OCI-LY7 (cell line): ENCODE results near the gene SHISA4. TPM values are rescaled to one million over a fixed set of nuclear protein-coding genes. Genes with fewer than 3 reads are reported as not detected.

Experiments used
- BruUV-seq: library from RNA; stranded (reverse); fragments of 400-500 nt; replicated peaks from 2 replicates; lab custom pipeline; 2021; lab: Mats Ljungman, UMichigan
- CTCF ChIA-PET: fragments of 300-600 bp; sonication (Branson Sonifier 250); formaldehyde crosslinking; loops from one replicate; lab custom pipeline; 2022; ENCODE audit warnings: antibody characterized with exemption; ENCODE audit not compliant: unreplicated experiment; lab: Charles Lee
- POLR2A ChIA-PET: fragments of 300-600 bp; sonication (Branson Sonifier 250); formaldehyde crosslinking; loops from one replicate; lab custom pipeline; 2022; ENCODE audit warnings: antibody characterized with exemption; lab: Charles Lee
- DNase-seq: peaks from one replicate; pipeline ENCODE4 v3.0.0-alpha.2; 2015; ENCODE audit warnings: low spot score
- H2AFZ ChIP-seq: fragments of 200-600 bp; sonication (generic), shearing (Covaris generic); 2 replicates; pipeline ENCODE4 v1.6.1; 2014; ENCODE audit warnings: mild to moderate bottlenecking, antibody characterized with exemption, low read length, moderate library complexity
- H3K27ac ChIP-seq: fragments of 200-600 bp; sonication (generic); 2 replicates; pipeline ENCODE4 v1.5.1; 2014; ENCODE audit warnings: mixed run types, low read depth, mild to moderate bottlenecking, moderate library complexity, low read length, inconsistent platforms; ENCODE audit not compliant: poor library complexity, severe bottlenecking
- H3K36me3 ChIP-seq: fragments of 200-600 bp; sonication (generic); 2 replicates; pipeline ENCODE4 v1.6.1; 2014; ENCODE audit warnings: mild to moderate bottlenecking, antibody characterized with exemption, low read length, moderate library complexity, mixed read lengths; ENCODE audit not compliant: insufficient read depth
- H3K4me1 ChIP-seq: fragments of 200-600 bp; sonication (generic); 2 replicates; pipeline ENCODE4 v1.5.1; 2014; ENCODE audit warnings: mild to moderate bottlenecking, low read length; ENCODE audit not compliant: insufficient read depth, poor library complexity, severe bottlenecking
- H3K4me2 ChIP-seq: fragments of 200-600 bp; sonication (generic); 2 replicates; pipeline ENCODE4 v1.6.1; 2014; ENCODE audit warnings: mild to moderate bottlenecking, low read length
- H3K4me3 ChIP-seq: fragments of 200-600 bp; sonication (generic); 2 replicates; pipeline ENCODE4 v1.5.1; 2014; ENCODE audit warnings: mild to moderate bottlenecking, low read depth, low read length; ENCODE audit not compliant: poor library complexity, severe bottlenecking
- H3K79me2 ChIP-seq: fragments of 200-600 bp; sonication (generic); 2 replicates; pipeline ENCODE4 v1.6.1; 2016; ENCODE audit warnings: low read depth, mild to moderate bottlenecking, low read length, moderate library complexity, mixed read lengths; ENCODE audit not compliant: insufficient read depth
- H3K9me2 ChIP-seq: fragments of 200-600 bp; sonication (generic); 2 replicates; pipeline ENCODE4 v1.6.1; 2016; ENCODE audit warnings: mild to moderate bottlenecking, low read length, mixed read lengths; ENCODE audit not compliant: insufficient read depth
- H3K9me3 ChIP-seq: fragments of 200-600 bp; sonication (generic); 2 replicates; pipeline ENCODE4 v1.6.1; 2014; ENCODE audit warnings: mild to moderate bottlenecking, mixed run types, low read length, mixed read lengths
- H4K20me1 ChIP-seq: fragments of 200-600 bp; sonication (generic); 2 replicates; pipeline ENCODE4 v1.6.1; 2014; ENCODE audit warnings: mild to moderate bottlenecking, antibody characterized with exemption, low read length, moderate library complexity, mixed read lengths; ENCODE audit not compliant: insufficient read depth
- CTCF ChIP-seq: fragments of 200-600 bp; sonication (generic); conservative IDR thresholded peaks from 2 replicates; pipeline ENCODE4 v1.5.1; 2014; ENCODE audit warnings: mild to moderate bottlenecking, antibody characterized with exemption, low read length, moderate library complexity, mixed read lengths
- EZH2phosphoT487 ChIP-seq: fragments of 200-600 bp; sonication (generic); IDR thresholded peaks from 2 replicates; pipeline ENCODE4 v1.6.1; 2018; ENCODE audit warnings: low read depth, borderline replicate concordance, mild to moderate bottlenecking, mixed run types, antibody characterized with exemption, low read length, moderate library complexity, mixed read lengths
- intact Hi-C: fragments of 100-400 bp; cut with micrococcal nuclease; formaldehyde crosslinking; loops from one replicate; pipeline ENCODE4 v1.10.0; 2022; ENCODE audit not compliant: unreplicated experiment
- total RNA-seq, 2 experiments: library from RNA; depleted of rRNA in 1 of 2; stranded (reverse); fragments of >200 nt in 1 of 2; shearing (Covaris generic) in 1 of 2; gene quantifications; 2 replicates each; pipeline ENCODE4 v1.2.3, GENCODE V29; 2014 to 2022

SHISA4 gene
- total RNA-seq, 2 experiments from 2014 or later, result not detected

- intact Hi-C loops, result no loop called here
- Histone ChIP-seq H3K27ac (no peak overlapping the region), H3K4me2 (no peak overlapping the region), H3K9me3 (no peaks in the 10 kb centered on the region), H2AFZ (no peak overlapping the region), H3K79me2 (no peaks in the 10 kb centered on the region), H3K36me3 (no peaks in the 10 kb centered on the region), H3K4me1 (no peaks in the 10 kb centered on the region), H3K4me3 (no peak overlapping the region), H3K9me2 (no peaks in the 10 kb centered on the region), H4K20me1 (no peaks in the 10 kb centered on the region)
- CTCF ChIA-PET, result no interaction called here
- DNase-seq, result no peak
- no TSS peak for BruUV-seq
- POLR2A ChIA-PET, result interaction anchor here (0.6 to 1.1 kb wide), 3 partner anchors 9 to 728 kb away, joined by 3 read pairs; no protein-coding TSS in a partner anchor
- no peak for TF ChIP-seq EZH2phosphoT487
- TF ChIP-seq CTCF, result no peak
Observed at GRCh38 chr1:201902198-201902597, 13.5 kb downstream of the SHISA4 start.

GRCh38 chr1:201903135-201903534, 14.4 kb downstream of the SHISA4 start:
- no TSS peak for BruUV-seq
- CTCF ChIA-PET, result no interaction called here
- H3K27ac ChIP-seq, result no peak overlapping the region

More at GRCh38 chr1:201903135-201903534, 14.4 kb downstream of the SHISA4 start:
- DNase-seq, result no peak
- H3K79me2 ChIP-seq, result no peaks in the 10 kb centered on the region
- no peaks in the 10 kb centered on the region for H3K9me3 ChIP-seq
- H3K4me3 ChIP-seq, result no peak overlapping the region
- no peak for TF ChIP-seq EZH2phosphoT487
- no peak for TF ChIP-seq CTCF
- H3K4me2 ChIP-seq, result no peak overlapping the region
- H2AFZ ChIP-seq, result no peak overlapping the region
- no peaks in the 10 kb centered on the region for H4K20me1 ChIP-seq
- H3K4me1 ChIP-seq, result no peaks in the 10 kb centered on the region
- no peaks in the 10 kb centered on the region for H3K9me2 ChIP-seq
- POLR2A ChIA-PET, result no interaction called here
- intact Hi-C loops, result no loop called here
- H3K36me3 ChIP-seq, result no peaks in the 10 kb centered on the region
